SW480 (cell line): ENCODE results near the gene CFAP161.
A peak's percentile ranks its signal among the peaks of the same experiment; 100 is the strongest.
"Not testable (repeated sequence)": the region's sequence is repeated elsewhere in the genome, so short reads cannot be mapped to it uniquely, and the experiment has no call there.

Source experiments
- DNase-seq: peaks from one replicate; pipeline ENCODE4 v3.0.0-alpha.2; 2016; ENCODE audit warnings: low spot score

Gene CFAP161

GRCh38 chr15:81157939-81158223, 23.8 kb downstream of the CFAP161 start:
- no peak for DNase-seq

GRCh38 chr15:81158561-81158960, 24.5 kb downstream of the CFAP161 start:
- not testable (repeated sequence) for DNase-seq

- DNase-seq, result no peak
Observed at GRCh38 chr15:81160312-81161159, 26.5 kb downstream of the CFAP161 start.

- DNase-seq, result no peak
Observed at GRCh38 chr15:81161160-81161673, 27.1 kb downstream of the CFAP161 start.

GRCh38 chr15:81161851-81162250, 27.8 kb downstream of the CFAP161 start:
- DNase-seq, result no peak

- DNase-seq, result peak; percentile 96
Observed at GRCh38 chr15:81163961-81164800, 30.1 kb downstream of the CFAP161 start.

- peak; percentile 55 for DNase-seq
Observed at GRCh38 chr15:81165535-81165934, 31.5 kb downstream of the CFAP161 start.

GRCh38 chr15:81166636-81167305, 32.7 kb downstream of the CFAP161 start:
- DNase-seq, result no peak

- DNase-seq, result no peak
Observed at GRCh38 chr15:81168131-81168526, 34.1 kb downstream of the CFAP161 start.

GRCh38 chr15:81168644-81169043, 34.6 kb downstream of the CFAP161 start:
- DNase-seq, result no peak

GRCh38 chr15:81170511-81170910, 36.4 kb downstream of the CFAP161 start:
- DNase-seq, result no peak

GRCh38 chr15:81171286-81171685, 37.2 kb downstream of the CFAP161 start:
- DNase-seq, result no peak

- DNase-seq, result no peak
Observed at GRCh38 chr15:81174125-81174791, 40.2 kb downstream of the CFAP161 start.

GRCh38 chr15:81174792-81175327, 40.8 kb downstream of the CFAP161 start:
- no peak for DNase-seq

- DNase-seq, result no peak
Observed at GRCh38 chr15:81175496-81175895, 41.4 kb downstream of the CFAP161 start.

GRCh38 chr15:81176291-81176893, 42.3 kb downstream of the CFAP161 start:
- no peak for DNase-seq

GRCh38 chr15:81178365-81178764, 44.3 kb downstream of the CFAP161 start:
- no peak for DNase-seq

GRCh38 chr15:81181220-81181619, 47.1 kb downstream of the CFAP161 start:
- no peak for DNase-seq

- DNase-seq, result no peak
Observed at GRCh38 chr15:81182031-81182755, 48.1 kb downstream of the CFAP161 start.

- no peak for DNase-seq
Observed at GRCh38 chr15:81182756-81183438, 48.8 kb downstream of the CFAP161 start.
